Neural progenitor cell (in vitro differentiated cells): Measurements from ENCODE around the gene KLHL26.

Experiments
- CTCF ChIP-seq: fragments of 200-600 bp; sonication (generic); IDR thresholded peaks from 2 replicates; pipeline ENCODE4 v1.5.1; 2017; ENCODE audit warnings: antibody characterized with exemption, mild to moderate bottlenecking
- EZH2 ChIP-seq: fragments of 200-600 bp; sonication (generic); IDR thresholded peaks from 2 replicates; pipeline ENCODE4 v1.6.1; 2017; ENCODE audit warnings: antibody characterized with exemption, mild to moderate bottlenecking, moderate library complexity

- TF ChIP-seq EZH2: no peak
- no peak for TF ChIP-seq CTCF
Observed at GRCh38 chr19:18609717-18610051, 27.1 kb upstream of the KLHL26 start.
